Activated gamma-delta T cell treated with Interleukin-2 at 50 U/mL for 16 hours (primary cell): Measurements from ENCODE around the gene CTSA.
A peak's percentile ranks its signal among the peaks of the same experiment; 100 is the strongest.
"Not testable (repeated sequence)": the region's sequence is repeated elsewhere in the genome, so short reads cannot be mapped to it uniquely, and the experiment has no call there.

Experiments
- DNase-seq: peaks from one replicate; pipeline ENCODE4 v3.0.0-alpha.2; 2020

Gene CTSA

GRCh38 chr20:45919542-45920399, 28.6 kb downstream of the CTSA start:
- no peak for DNase-seq

DNA sequence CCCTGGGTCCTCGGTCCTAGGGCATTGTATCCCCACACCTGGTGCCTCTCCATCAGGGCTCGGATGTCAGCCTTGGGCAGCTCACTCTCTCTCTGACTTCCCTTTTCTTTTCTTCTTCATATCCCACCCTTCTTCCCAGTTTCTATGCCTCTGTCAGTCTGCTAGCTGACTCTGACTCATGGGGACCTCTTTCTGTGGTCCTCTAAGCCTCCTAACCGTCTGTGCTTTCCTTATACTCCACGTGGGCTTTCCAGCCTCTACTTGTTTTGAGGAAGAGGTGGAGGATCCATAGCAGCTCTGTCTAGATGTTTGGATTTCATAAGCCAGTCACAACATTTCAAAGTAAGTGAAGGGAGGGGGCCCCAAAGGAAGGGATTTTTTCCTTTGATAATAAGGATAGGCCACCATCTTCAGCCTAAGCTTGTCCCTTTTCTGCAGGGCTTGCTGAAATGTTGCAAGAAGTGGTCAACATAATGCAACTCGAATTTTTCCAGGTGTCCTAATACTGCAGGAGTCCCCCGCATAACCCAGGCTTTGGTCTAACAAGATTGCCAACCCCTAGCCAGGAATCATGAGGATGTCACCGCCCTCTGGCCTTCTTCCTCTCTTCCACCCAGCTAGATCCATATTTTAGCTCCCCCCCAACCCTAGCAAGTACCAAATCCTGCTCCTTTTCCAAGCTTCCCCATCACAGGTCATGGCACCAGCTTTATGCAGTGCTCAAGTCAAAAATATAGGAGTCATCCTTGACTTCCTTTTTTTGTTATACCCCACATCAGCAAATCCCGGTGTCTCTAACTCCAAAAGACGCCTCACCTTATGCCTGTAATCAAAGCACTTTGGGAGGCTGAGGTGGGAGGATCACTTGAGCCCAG, 29.6 kb downstream of the CTSA start:
- DNase-seq = no peak

GRCh38 chr20:45921337-45922189, 30.4 kb downstream of the CTSA start:
- no peak for DNase-seq

- DNase-seq = no peak
These were observed 33.5 kb downstream of the CTSA start for GRCh38 chr20:45924391-45925261.

DNA sequence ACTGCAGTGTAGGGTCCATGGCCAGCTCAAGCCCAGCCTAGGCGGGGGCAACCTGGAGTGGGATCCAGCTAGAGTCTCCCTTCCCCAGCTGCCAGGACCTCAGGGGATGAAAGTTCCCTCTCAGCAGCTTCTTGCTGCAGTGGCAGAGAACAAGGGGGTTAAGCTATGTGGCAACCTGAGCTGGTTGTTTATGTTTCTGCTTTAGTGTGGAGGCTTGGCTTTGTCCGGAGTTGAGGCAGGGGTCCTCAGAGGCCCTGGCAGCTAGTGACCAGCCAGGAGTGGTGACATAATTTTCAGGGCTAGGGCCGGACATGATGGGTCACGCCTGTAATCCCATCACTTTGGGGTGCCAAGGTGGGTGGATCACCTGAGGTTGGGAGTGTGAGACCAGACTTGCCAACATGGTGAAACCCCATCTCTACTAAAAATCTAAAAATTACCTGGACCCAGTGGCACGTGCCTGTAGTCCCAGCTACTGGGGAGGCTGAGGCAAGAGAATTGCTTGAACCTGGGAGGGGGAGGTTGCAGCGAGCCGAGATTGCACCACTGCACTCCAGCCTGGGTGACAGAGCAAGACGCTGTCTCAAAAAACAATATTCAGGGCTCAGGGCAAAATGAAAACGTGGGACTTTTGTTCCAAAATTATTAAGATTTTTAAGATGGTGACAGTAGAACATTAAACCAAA, 34.8 kb downstream of the CTSA start:
- no peak for DNase-seq

- DNase-seq = no peak
These were observed 35.6 kb downstream of the CTSA start for GRCh38 chr20:45926731-45927070.

DNA sequence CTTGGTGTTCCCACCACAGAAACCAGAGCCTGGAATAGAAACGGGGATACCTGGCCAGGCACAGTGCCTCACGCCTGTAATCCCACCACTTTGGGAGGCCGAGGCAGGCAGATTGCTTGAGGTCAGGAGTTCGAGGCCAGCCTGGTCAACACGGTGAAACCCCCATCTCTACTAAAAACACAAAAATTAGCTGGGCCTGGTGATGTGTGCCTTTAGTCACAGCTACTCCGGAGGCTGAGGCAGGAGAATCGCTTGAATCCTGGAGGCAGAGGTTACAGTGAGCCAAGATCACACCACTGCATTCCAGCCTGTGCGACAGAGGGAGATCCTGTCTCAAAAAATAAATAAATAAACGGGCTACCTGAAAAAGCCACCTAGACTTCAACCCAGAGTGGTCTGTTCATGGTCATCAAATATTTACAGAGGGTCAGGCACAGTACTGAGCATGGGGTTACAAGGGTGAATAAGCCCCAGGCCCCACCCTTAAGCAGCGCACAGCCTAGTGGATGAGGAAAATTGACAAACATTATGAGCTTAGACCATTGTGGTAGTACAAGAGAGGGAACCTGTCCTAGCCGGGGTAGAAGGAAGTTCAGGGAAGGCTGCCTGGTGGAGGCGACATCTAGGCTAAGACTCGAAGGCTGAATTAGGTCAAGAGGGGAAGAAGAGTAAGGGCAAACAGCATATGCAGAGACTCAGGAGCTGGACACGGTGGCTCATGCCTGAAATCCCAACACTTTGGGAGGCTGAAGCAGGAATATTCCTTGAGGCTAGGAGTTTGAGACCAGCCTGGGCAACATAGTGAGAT, 36.1 kb downstream of the CTSA start:
- DNase-seq = no peak

GRCh38 chr20:45931680-45932079, 40.5 kb downstream of the CTSA start:
- not testable (repeated sequence) for DNase-seq

DNA sequence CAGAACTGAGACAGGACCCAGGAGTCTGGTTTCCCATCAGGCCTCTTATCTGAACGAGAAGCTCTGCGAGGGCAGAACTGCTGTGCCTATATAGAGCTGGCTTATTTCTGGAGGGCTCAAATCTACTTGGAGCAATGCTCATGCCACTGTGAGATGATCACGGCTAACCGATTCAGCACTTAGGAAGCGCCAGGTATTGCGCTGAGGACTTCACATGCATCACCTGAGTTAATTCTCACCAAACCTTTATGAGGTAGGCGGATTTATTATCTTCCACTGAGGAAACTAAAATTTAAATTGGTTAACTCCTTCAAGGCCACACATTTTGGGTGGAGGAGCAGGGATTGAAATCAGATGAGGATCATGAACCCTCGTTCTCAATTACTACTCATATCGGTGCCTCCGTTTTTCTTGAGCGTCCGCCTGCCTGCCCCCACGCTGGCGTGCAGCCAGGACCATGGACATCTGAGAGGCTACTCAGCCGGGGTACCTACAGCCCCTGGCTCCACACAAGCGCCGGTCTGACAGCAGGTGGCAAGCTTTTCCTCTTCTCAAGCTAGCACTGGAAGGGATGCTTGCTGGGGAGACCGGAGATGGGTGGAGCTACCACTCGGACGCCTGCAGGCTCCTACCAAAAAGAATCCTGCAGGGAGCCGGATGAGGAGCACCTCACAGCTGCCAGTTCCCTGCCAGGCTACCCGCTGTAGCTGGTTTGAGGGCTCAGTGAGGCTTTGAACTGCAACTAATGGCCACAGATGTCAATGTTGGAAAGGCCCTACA, 42.3 kb downstream of the CTSA start:
- peak; percentile 46 for DNase-seq

DNA sequence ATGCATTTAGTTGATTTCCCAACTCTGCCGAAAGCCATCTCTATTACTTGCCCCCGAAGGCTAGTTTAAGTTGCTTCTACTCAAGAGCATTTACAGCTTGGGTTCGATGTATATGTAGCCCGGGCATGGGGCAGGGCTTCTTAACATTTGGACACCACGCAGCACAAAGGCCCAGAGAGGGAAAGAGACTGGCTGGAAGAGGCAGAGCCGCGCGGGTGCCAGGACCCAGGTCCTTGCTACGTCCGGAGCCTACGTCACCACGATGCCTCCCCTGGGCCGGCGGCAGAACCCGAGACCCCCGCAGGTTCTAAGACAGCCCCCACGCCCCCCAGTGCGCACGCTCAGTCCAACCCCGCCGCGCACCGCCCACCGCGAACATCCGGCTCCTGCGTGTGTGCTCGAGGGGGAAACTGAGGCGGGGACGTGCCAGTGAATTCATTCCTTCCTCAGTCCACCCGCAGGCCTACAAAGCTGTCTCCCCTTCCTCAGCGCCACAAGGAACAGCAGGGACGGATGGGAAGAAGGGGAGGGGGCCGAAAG, 43.0 kb downstream of the CTSA start:
- peak; percentile 50 for DNase-seq

DNA sequence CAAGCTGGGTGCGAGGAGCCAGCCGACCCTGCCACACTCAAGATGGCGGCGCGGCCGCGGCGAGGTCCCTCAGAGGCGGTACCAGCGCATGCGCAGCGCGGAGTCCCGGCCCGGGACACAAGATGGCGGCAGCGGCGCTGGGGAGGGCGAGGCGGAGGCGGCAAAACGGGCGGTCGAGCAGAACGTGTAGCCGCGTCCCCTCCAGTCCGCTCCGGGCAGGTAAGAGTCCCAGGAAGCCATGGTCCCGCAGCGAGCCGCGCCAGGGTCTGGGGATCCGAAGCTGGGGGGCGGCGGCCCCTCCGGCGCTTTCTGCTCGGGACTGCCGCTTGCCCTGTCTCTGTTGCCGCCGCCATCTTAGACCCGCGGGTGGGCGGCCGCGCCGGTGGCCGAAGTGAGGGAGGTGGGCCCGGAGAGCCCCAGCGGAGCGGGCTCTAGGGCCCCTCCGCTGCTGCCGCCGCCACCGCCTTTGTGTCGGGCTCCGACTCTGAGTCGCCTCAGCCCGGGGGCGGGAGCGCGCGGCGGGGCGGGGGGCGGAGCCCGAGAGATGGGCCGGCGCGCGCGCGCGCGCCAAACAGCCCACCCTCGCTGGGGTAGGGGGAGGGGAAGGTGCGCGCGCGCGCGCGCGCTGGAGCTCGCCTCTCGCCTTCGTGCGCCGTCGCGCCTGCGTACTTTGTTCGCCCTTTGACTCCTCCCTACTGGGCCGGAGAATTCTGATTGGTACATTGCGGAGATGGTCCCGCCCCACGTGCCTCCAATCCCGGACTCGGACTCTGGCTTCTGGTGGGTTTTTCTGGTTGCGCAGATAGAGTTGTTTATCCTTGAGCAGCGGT, 43.7 kb downstream of the CTSA start, which contains the start of gene PCIF1:
Gene PCIF1, plus strand, starts transcription at position 98 of the 830 bp plus-strand sequence. CDS start 4,317 bp downstream, outside the sequence.
- DNase-seq = peak; percentile 98

DNA sequence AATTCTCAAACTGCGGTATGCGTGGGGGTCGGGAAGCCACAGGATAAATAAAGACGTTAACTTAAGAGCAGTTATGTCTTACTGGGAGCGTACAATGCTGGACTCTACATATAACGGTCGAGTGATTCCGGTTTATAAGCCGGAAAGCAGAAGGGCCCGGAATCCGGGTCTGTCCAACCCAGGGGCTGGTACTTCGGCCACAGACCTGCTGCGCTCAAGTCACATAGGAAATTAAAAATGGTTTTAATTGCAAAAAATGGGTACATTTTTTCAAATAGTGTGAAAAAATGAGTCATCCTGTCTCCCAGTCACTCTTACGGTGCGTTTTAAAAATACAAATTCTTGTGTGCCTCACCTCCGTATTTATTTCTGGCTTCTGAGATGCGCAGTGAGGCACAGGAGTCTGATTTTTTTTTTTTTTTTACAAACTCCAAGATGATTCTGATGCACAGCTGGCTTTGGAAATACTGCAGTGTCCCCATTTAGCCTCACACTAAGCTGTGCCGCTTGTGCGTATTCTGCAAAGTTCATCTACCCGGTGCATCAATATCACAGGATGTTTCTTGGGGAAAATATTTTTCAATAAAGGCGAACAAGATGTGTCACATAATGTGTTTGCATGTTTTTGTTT, 44.4 kb downstream of the CTSA start:
- DNase-seq = no peak

GRCh38 chr20:45937765-45938164, 46.6 kb downstream of the CTSA start:
- no peak for DNase-seq

- DNase-seq = no peak
These were observed 47.7 kb downstream of the CTSA start for GRCh38 chr20:45938727-45939438.

DNA sequence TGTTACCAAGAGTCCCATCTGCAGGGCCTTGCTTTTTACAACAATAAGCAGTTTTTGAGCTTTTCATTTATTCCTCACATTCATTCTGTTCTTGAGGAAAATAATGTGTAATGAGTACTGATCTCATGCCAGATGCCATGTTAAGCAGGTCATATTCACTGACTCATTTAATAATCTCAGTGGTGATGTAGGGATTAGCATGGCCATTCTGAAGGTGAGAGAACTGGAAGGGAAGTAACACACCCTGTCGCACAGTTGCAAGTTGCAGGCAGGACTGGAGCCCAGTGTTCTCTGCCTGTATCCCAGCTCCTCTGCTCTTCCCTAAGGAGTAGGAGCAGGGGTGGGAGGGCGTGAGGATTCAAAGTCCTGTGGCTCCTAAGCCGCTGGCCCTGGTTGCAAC, 48.9 kb downstream of the CTSA start:
- DNase-seq = no peak

DNA sequence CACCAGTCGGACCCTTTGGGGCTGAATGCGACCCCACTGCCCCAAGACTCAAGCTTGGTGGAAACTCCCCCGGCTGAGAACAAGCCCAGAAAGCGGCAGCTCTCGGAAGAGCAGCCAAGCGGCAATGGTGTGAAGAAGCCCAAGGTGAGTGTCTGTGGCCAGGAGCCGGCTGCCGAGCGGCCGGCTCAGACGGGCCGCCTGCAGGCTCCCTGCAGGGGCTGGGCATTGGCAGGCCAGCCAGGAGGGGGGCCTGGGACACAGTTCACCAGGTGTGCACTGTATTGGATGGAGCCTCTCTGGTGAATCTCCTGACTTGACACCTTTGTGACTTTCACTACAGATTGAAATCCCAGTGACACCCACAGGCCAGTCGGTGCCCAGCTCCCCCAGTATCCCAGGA, 49.3 kb downstream of the CTSA start:
- DNase-seq = no peak

DNA sequence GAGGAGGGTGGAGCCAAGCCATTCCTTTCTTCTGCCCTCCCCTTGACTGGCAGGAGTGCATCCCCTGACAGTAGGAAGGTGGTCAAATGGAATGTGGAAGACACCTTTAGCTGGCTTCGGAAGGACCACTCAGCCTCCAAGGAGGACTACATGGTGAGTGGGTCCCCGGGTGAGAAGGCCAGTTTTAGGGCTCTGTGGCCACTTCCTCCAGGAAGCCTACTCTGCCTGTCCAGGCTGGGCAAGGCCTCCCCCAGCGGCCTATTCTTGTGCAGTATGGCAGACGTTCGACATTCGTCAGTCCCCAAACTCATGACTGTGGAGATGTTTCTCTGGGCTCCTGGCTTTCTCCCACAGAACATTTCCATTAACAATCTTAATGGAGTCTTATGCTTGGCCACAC, 52.5 kb downstream of the CTSA start:
- no peak for DNase-seq
